Measurements from ENCODE around the gene ZNF766.
"Not testable (repeated sequence)": the region's sequence is repeated elsewhere in the genome, so short reads cannot be mapped to it uniquely, and the experiment has no call there.

The ZNF766 gene

GRCh38 chr19:52269338-52270261, at the start of gene ZNF766:
ZNF766 (plus strand) TSS chr19:52269587; CDS start chr19:52269614, 27 bp downstream.
- peak; percentile 95 for DNase-seq

- DNase-seq: no peak
These were observed 49.8 kb upstream of the ZNF766 start for GRCh38 chr19:52219611-52220010.

GRCh38 chr19:52221031-52221430, 48.4 kb upstream of the ZNF766 start:
- no peak for DNase-seq

GRCh38 chr19:52221831-52222375, 47.5 kb upstream of the ZNF766 start:
- no peak for DNase-seq

GRCh38 chr19:52224211-52224610, 45.2 kb upstream of the ZNF766 start:
- no peak for DNase-seq

GRCh38 chr19:52226652-52227051, 42.7 kb upstream of the ZNF766 start:
- no peak for DNase-seq

- no peak for DNase-seq
These were observed 42.0 kb upstream of the ZNF766 start for GRCh38 chr19:52227196-52227940.

GRCh38 chr19:52227980-52228379, 41.4 kb upstream of the ZNF766 start:
- DNase-seq: no peak

- no peak for DNase-seq
These were observed 39.9 kb upstream of the ZNF766 start for GRCh38 chr19:52229524-52229923.

- no peak for DNase-seq
These were observed 38.7 kb upstream of the ZNF766 start for GRCh38 chr19:52230685-52231084.

- no peak for DNase-seq
These were observed 38.1 kb upstream of the ZNF766 start for GRCh38 chr19:52231154-52231910.

- DNase-seq: no peak
These were observed 35.0 kb upstream of the ZNF766 start for GRCh38 chr19:52234406-52234805.

- DNase-seq: no peak
These were observed 32.2 kb upstream of the ZNF766 start for GRCh38 chr19:52237197-52237596.

GRCh38 chr19:52237771-52238400, 31.5 kb upstream of the ZNF766 start:
- DNase-seq: peak; percentile 63

GRCh38 chr19:52244021-52244420, 25.4 kb upstream of the ZNF766 start:
- DNase-seq: no peak

- DNase-seq: peak; percentile 64
These were observed 21.1 kb upstream of the ZNF766 start for GRCh38 chr19:52248241-52248640.

GRCh38 chr19:52258426-52258825, 11.0 kb upstream of the ZNF766 start:
- DNase-seq: no peak

- not testable (repeated sequence) for DNase-seq
These were observed 3.8 kb upstream of the ZNF766 start for GRCh38 chr19:52265556-52265955.

- DNase-seq: peak; percentile 18
These were observed 989 bp downstream of the ZNF766 start for GRCh38 chr19:52270266-52270885.

- DNase-seq: no peak
These were observed 3.9 kb downstream of the ZNF766 start for GRCh38 chr19:52273301-52273700.

- DNase-seq: no peak
These were observed 4.8 kb downstream of the ZNF766 start for GRCh38 chr19:52274191-52274590.

- DNase-seq: no peak
These were observed 6.6 kb downstream of the ZNF766 start for GRCh38 chr19:52275988-52276387.
